Choroid plexus epithelial cell (primary cell): Measurements from ENCODE around the gene SIDT2.

Source experiments
- DNase-seq: peaks from one replicate; pipeline ENCODE4 v3.0.0-alpha.2; 2010; ENCODE audit warnings: low read depth
- H3K4me3 ChIP-seq: 2 replicates; pipeline ENCODE4 v1.5.1; 2011; ENCODE audit warnings: low read depth, mild to moderate bottlenecking, control low read depth, low read length, moderate library complexity
- TF ChIP-seq, protein P1 (sequence below): conservative IDR thresholded peaks from 2 replicates; pipeline ENCODE4 v1.5.1; 2011; ENCODE audit warnings: low read depth, mild to moderate bottlenecking, control low read depth, inconsistent platforms, low read length, moderate library complexity

Gene SIDT2

DNA sequence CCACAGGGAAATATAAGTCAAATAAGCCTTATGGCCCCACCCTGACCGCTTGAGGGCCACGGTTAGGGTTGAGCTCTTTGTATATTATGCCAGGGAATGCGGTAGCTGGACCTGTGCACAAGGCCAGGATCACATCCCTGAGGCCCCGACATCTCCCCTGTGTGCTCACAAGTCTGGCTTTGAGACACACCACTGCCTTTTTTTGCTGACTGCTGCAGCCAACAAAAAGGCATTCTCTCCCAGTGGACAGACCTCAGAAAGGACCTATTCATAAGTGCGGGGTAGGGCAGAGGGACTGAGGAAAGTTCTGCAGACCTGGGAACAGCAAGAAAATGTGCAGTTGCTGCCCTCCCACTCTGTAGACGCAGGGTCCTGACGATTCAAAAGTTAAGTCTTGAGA lies 3.4 kb upstream of the SIDT2 start:
- DNase-seq, result no peak
- TF ChIP-seq, protein P1, sequence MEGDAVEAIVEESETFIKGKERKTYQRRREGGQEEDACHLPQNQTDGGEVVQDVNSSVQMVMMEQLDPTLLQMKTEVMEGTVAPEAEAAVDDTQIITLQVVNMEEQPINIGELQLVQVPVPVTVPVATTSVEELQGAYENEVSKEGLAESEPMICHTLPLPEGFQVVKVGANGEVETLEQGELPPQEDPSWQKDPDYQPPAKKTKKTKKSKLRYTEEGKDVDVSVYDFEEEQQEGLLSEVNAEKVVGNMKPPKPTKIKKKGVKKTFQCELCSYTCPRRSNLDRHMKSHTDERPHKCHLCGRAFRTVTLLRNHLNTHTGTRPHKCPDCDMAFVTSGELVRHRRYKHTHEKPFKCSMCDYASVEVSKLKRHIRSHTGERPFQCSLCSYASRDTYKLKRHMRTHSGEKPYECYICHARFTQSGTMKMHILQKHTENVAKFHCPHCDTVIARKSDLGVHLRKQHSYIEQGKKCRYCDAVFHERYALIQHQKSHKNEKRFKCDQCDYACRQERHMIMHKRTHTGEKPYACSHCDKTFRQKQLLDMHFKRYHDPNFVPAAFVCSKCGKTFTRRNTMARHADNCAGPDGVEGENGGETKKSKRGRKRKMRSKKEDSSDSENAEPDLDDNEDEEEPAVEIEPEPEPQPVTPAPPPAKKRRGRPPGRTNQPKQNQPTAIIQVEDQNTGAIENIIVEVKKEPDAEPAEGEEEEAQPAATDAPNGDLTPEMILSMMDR, result no peak
- no peak overlapping the region for H3K4me3 ChIP-seq

GRCh38 chr11:117175781-117176180 lies 2.8 kb upstream of the SIDT2 start:
- TF ChIP-seq, protein P1, result no peak
- no peak overlapping the region for H3K4me3 ChIP-seq
- DNase-seq, result no peak

- no peak overlapping the region for H3K4me3 ChIP-seq
- no peak for DNase-seq
- TF ChIP-seq, protein P1, result no peak
Observed at GRCh38 chr11:117176186-117176585, 2.4 kb upstream of the SIDT2 start.

- no peak for DNase-seq
- TF ChIP-seq, protein P1, result no peak
- H3K4me3 ChIP-seq, result peak overlapping the region; percentile 77
Observed at GRCh38 chr11:117177534-117178209, 871 bp upstream of the SIDT2 start.

DNA sequence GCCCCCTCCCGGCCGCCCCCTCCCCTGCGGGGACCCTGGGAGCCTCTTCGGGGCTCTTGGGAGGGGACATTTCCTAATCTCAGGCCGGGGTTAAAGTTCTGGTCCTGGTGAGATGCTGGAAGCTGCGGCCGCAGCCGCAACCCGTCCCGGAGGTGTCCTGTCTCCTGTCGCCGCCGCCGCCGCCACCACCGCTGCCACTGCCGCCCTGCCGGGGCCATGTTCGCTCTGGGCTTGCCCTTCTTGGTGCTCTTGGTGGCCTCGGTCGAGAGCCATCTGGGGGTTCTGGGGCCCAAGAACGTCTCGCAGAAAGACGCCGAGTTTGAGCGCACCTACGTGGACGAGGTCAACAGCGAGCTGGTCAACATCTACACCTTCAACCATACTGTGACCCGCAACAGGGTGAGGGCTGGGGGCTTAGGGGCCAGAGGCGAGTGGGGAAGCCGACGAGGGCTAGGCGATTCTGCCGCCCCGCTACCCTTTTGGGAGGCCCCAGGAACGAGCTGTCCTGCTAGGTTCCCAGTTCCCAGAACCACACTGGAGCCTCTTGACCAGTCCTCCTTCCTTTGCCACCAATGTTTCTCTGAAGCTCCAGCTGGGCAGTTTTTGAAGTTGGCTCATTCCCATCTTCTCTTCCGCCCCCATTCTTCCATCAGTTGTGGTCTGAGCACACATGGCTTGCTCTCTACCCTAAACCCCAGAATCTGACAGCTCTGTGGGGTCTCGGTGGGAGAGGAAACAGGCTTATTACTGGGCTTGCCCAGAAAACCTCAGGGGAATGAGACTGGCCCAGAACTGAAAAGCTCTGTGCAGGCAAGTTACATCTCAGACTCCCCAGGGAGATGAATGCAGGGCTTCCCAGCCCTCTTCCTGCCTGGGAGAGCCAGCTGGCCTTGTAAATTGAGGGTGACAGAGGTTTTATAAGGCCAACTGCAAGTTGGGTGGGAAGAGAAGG lies 781 bp downstream of the SIDT2 start:
- peak overlapping the region; percentile 77 for H3K4me3 ChIP-seq
- DNase-seq, result peak; percentile 58
- TF ChIP-seq, protein P1, result no peak

GRCh38 chr11:117180020-117180419 lies 1.5 kb downstream of the SIDT2 start:
- DNase-seq, result peak; percentile 39
- TF ChIP-seq, protein P1, result no peak
- peak overlapping the region; percentile 77 for H3K4me3 ChIP-seq
